Hepatocyte (in vitro differentiated cells): ENCODE measurements around the gene DIS3. TPM values are rescaled to one million over a fixed set of nuclear protein-coding genes. Genes with fewer than 3 reads are reported as not detected.

Source experiments
- DNase-seq: peaks from one replicate; pipeline ENCODE4 v3.0.0-alpha.2; 2016; ENCODE audit warnings: low spot score
- H2AFZ ChIP-seq: fragments of 200-600 bp; sonication (generic); 2 replicates; pipeline ENCODE4 v1.6.0; 2016; ENCODE audit warnings: antibody characterized with exemption, mild to moderate bottlenecking
- H3K27ac ChIP-seq: fragments of 200-600 bp; sonication (generic); 2 replicates; pipeline ENCODE4 v1.5.1; 2016; ENCODE audit warnings: mild to moderate bottlenecking
- H3K27me3 ChIP-seq: fragments of 200-600 bp; sonication (generic); 2 replicates; pipeline ENCODE4 v1.6.1; 2016
- H3K36me3 ChIP-seq: fragments of 200-600 bp; sonication (generic); replicated peaks from 2 replicates; pipeline ENCODE4 v1.5.1; 2016; ENCODE audit warnings: low read depth; ENCODE audit not compliant: insufficient read depth
- H3K4me1 ChIP-seq: fragments of 200-600 bp; sonication (generic); 2 replicates; pipeline ENCODE4 v1.5.1; 2016; ENCODE audit warnings: mild to moderate bottlenecking, moderate library complexity; ENCODE audit not compliant: insufficient read depth
- H3K4me2 ChIP-seq: fragments of 200-600 bp; sonication (generic); 2 replicates; pipeline ENCODE4 v1.6.0; 2016
- H3K4me3 ChIP-seq: fragments of 200-600 bp; sonication (generic); 2 replicates; pipeline ENCODE4 v1.5.1; 2016; ENCODE audit warnings: mild to moderate bottlenecking
- H3K79me2 ChIP-seq: fragments of 200-600 bp; sonication (generic); 2 replicates; pipeline ENCODE4 v1.6.0; 2017; ENCODE audit warnings: mild to moderate bottlenecking
- H3K9me2 ChIP-seq: fragments of 200-600 bp; sonication (generic); replicated peaks from 2 replicates; pipeline ENCODE4 v1.6.0; 2017; ENCODE audit warnings: mild to moderate bottlenecking; ENCODE audit not compliant: insufficient read depth
- H3K9me3 ChIP-seq: fragments of 200-600 bp; sonication (generic); 2 replicates; pipeline ENCODE4 v1.5.1; 2016; ENCODE audit warnings: low read depth, mild to moderate bottlenecking
- H4K20me1 ChIP-seq: fragments of 200-600 bp; sonication (generic); 2 replicates; pipeline ENCODE4 v1.6.0; 2016; ENCODE audit warnings: mild to moderate bottlenecking; ENCODE audit not compliant: insufficient read depth, poor library complexity, severe bottlenecking
- EZH2 ChIP-seq: fragments of 200-600 bp; sonication (generic); IDR thresholded peaks from 2 replicates; pipeline ENCODE4 v1.6.1; 2016; ENCODE audit warnings: antibody characterized with exemption, mild to moderate bottlenecking, borderline replicate concordance
- EZH2phosphoT487 ChIP-seq: fragments of 200-600 bp; sonication (generic); IDR thresholded peaks from one replicate; pipeline ENCODE4 v1.6.1; 2018; ENCODE audit warnings: antibody characterized with exemption, mild to moderate bottlenecking, low read depth, moderate library complexity; ENCODE audit not compliant: unreplicated experiment, severe bottlenecking
- WGBS: methylation state at CpG from one replicate; pipeline ENCODE4 v1.1.6; 2016; ENCODE audit warnings: low lambda C conversion rate; ENCODE audit errors: missing lambda C conversion rate; 5-methylcytosine and 5-hydroxymethylcytosine counted together
- polyA plus RNA-seq: library from polyadenylated mRNA; unstranded; fragments of >200 nt; fragmentation: Nextera tagmentation; extraction: Ambion mirVana; gene quantifications from 2 replicates; pipeline ENCODE4 v1.2.1, GENCODE V29; 2016
- total RNA-seq: library from RNA; depleted of rRNA; stranded (reverse); fragments of >200 nt; gene quantifications from 2 replicates; pipeline ENCODE4 v1.2.3, GENCODE V29; 2014
- TF ChIP-seq, protein P1 (sequence below): fragments of 200-600 bp; sonication (generic); IDR thresholded peaks from 2 replicates; pipeline ENCODE4 v1.5.1; 2016; ENCODE audit warnings: antibody characterized with exemption, mild to moderate bottlenecking; ENCODE audit not compliant: poor library complexity

Gene DIS3
- total and polyA plus RNA-seq, 2 experiments from 2014 or later: 11.7 to 37.0 TPM

DNA sequence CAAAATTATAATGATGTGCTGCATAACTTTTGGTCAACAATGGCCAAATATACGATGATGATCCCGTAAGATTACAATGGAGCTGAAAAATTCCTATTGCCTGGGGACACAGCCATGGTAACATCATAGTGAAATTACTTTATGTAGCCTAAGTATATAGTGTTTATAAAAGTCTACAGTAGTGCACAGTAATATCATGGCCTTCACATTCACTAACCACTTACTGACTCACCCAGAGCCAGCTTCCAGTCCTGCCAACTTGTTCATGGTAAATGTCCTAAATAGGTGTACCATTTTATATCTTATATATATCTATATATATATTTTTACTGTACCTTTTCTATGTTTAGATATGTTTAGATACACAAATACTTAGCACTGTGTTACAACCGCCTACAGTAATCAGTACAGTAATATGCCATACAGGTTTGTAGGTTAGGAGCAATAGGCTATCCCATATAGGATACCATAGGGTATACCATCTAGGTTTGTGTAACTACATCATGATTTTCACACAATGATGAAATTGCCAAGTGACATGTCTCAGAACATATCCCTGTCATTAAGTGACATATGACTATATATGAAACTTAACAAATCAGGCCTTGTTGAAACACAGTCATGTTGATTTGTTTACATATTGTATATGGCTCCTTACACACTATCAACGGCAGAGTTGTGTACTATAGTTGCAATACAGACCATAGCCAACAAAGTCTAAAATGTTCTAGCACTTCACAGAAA lies 23.7 kb downstream of the DIS3 start:
- H3K4me2 ChIP-seq: no peak overlapping the region
- no peaks in the 10 kb centered on the region for H3K9me3 ChIP-seq
- no peaks in the 10 kb centered on the region for H3K79me2 ChIP-seq
- H4K20me1 ChIP-seq: no peaks in the 10 kb centered on the region
- no peaks in the 10 kb centered on the region for H3K9me2 ChIP-seq
- no peak overlapping the region for H3K4me3 ChIP-seq
- peaks cover 14% of the 10 kb centered on the region for H3K36me3 ChIP-seq
- no peak for TF ChIP-seq EZH2phosphoT487
- no peak for TF ChIP-seq EZH2
- no peak overlapping the region for H2AFZ ChIP-seq
- no peak for DNase-seq
- no peaks in the 10 kb centered on the region for H3K27me3 ChIP-seq
- H3K27ac ChIP-seq: no peak overlapping the region
- WGBS: 71% methylated on average over 4 of the region's 4 CpGs
- H3K4me1 ChIP-seq: no peaks in the 10 kb centered on the region

DNA sequence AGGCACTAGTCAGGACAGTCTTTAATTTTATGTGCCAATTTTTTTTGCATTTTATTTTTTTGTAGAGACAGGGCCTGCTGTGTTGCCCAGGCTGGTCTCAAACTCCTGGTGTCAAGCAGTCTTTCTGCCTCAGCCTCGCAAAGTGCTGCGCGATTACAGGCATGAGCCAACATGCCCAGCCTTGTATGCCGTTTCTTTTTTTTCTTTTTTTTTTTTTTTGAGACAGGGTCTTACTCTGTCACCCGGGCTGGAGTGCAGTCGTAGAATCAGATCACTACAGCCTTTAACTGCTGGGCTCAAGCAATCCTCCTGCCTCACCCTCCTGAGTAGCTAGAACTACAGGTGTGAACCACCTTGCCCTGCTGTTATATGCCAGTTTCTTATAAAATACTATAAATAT lies 27.6 kb downstream of the DIS3 start:
- no peak for DNase-seq
- H3K4me3 ChIP-seq: no peak overlapping the region
- no peaks in the 10 kb centered on the region for H4K20me1 ChIP-seq
- H3K4me1 ChIP-seq: no peaks in the 10 kb centered on the region
- no peak overlapping the region for H3K4me2 ChIP-seq
- no peaks in the 10 kb centered on the region for H3K9me2 ChIP-seq
- H2AFZ ChIP-seq: no peak overlapping the region
- H3K27me3 ChIP-seq: no peaks in the 10 kb centered on the region
- TF ChIP-seq EZH2: no peak
- H3K36me3 ChIP-seq: peaks cover 5% of the 10 kb centered on the region
- H3K27ac ChIP-seq: no peak overlapping the region
- 86% methylated on average over 6 of the region's 6 CpGs for WGBS
- H3K79me2 ChIP-seq: no peaks in the 10 kb centered on the region
- H3K9me3 ChIP-seq: no peaks in the 10 kb centered on the region

- no peak for TF ChIP-seq EZH2
- TF ChIP-seq, protein P1, sequence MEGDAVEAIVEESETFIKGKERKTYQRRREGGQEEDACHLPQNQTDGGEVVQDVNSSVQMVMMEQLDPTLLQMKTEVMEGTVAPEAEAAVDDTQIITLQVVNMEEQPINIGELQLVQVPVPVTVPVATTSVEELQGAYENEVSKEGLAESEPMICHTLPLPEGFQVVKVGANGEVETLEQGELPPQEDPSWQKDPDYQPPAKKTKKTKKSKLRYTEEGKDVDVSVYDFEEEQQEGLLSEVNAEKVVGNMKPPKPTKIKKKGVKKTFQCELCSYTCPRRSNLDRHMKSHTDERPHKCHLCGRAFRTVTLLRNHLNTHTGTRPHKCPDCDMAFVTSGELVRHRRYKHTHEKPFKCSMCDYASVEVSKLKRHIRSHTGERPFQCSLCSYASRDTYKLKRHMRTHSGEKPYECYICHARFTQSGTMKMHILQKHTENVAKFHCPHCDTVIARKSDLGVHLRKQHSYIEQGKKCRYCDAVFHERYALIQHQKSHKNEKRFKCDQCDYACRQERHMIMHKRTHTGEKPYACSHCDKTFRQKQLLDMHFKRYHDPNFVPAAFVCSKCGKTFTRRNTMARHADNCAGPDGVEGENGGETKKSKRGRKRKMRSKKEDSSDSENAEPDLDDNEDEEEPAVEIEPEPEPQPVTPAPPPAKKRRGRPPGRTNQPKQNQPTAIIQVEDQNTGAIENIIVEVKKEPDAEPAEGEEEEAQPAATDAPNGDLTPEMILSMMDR: no peak
- no peak for TF ChIP-seq EZH2phosphoT487
- Histone ChIP-seq H3K36me3 (no peaks in the 10 kb centered on the region), H3K9me2 (no peaks in the 10 kb centered on the region), H3K4me1 (no peaks in the 10 kb centered on the region), H3K4me2 (no peak overlapping the region), H4K20me1 (no peaks in the 10 kb centered on the region), H3K9me3 (no peaks in the 10 kb centered on the region), H3K27me3 (no peaks in the 10 kb centered on the region), H2AFZ (no peak overlapping the region), H3K79me2 (no peaks in the 10 kb centered on the region), H3K4me3 (no peak overlapping the region), H3K27ac (no peak overlapping the region)
- DNase-seq: no peak
Observed at GRCh38 chr13:72751220-72751619, 30.5 kb downstream of the DIS3 start.

- H3K4me2 ChIP-seq: no peak overlapping the region
- H3K36me3 ChIP-seq: no peaks in the 10 kb centered on the region
- H3K79me2 ChIP-seq: no peaks in the 10 kb centered on the region
- no peak for DNase-seq
- H3K27me3 ChIP-seq: no peaks in the 10 kb centered on the region
- H3K27ac ChIP-seq: no peak overlapping the region
- no peak overlapping the region for H2AFZ ChIP-seq
- H3K9me3 ChIP-seq: no peaks in the 10 kb centered on the region
- H3K4me3 ChIP-seq: no peak overlapping the region
- WGBS: 96% methylated on average over 1 of the region's 1 CpG
- H3K4me1 ChIP-seq: no peaks in the 10 kb centered on the region
- H3K9me2 ChIP-seq: no peaks in the 10 kb centered on the region
- TF ChIP-seq, protein P1: no peak
- TF ChIP-seq EZH2: no peak
- no peak for TF ChIP-seq EZH2phosphoT487
- no peaks in the 10 kb centered on the region for H4K20me1 ChIP-seq
Observed at GRCh38 chr13:72745260-72745659, 36.4 kb downstream of the DIS3 start.
